Mammary epithelial cell (primary cell): Measurements from ENCODE around the gene MIB2.

Source experiments
- CTCF ChIP-seq, 2 donors: IDR thresholded peaks in 1 of 2; conservative IDR thresholded peaks in 1 of 2; 2 replicates each; pipeline ENCODE4 v1.5.1; 2011 to 2012; ENCODE audit warnings: inconsistent platforms in 2 of 2, low read length in 2 of 2, mild to moderate bottlenecking in 2 of 2, control low read depth in 1 of 2, low read depth in 1 of 2; ENCODE audit not compliant: insufficient read depth in 1 of 2; ENCODE audit errors: extremely low read depth in 1 of 2
- EZH2 ChIP-seq: IDR thresholded peaks from 2 replicates; pipeline ENCODE4 v1.6.1; 2012; ENCODE audit warnings: low read length, inconsistent platforms, borderline replicate concordance

DNA sequence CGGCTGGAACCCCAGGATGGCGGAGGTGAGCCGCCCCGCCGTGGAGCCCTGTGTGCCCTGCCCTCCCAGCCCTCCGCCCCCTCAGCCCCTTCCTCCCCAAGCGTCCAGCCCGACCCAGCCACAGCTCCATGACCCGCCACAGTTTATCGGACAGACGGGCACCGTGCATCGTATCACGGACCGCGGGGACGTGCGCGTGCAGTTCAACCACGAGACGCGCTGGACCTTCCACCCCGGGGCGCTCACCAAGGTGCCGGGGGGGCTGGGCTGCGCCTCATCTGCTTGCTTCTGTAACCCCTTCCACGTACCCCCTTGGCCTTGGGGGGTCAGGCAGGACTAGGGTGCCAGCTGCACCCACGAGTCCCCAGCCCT is 10.1 kb downstream of the MIB2 start:
- TF ChIP-seq CTCF (conservative IDR thresholded peaks at IDR 0.05 in 1 of 2, IDR thresholded peaks at IDR 0.05 in 1 of 2; ENCODE audit: extremely low read depth in 1 of 2, insufficient read depth in 1 of 2, low read depth in 1 of 2, low read length in 2 of 2) (no peak), EZH2 (no peak)
